ENCODE data around the gene HRH4.

HRH4 gene

DNA sequence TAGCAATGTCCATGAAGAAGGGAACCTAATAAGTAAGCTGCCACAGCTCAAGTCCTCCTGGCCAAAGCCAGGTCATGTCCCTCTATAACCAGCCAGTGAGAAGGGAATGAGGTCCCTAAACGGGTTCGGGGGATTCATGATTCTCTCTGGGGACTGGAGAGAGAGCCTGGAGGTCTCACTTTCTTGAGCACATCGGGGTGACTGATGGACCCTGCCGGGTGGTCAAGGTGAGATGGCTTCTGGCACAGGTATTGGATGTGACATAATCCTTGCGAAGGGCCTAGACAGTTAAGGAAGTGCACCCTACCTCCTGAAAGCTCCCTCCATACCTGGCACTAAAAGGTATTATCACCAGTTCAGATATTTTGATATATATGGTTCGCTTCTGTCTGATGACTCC lies 45.7 kb downstream of the HRH4 start:
- DNase-seq (ENCODE audit: low read depth in 2 of 2) = no peak

DNA sequence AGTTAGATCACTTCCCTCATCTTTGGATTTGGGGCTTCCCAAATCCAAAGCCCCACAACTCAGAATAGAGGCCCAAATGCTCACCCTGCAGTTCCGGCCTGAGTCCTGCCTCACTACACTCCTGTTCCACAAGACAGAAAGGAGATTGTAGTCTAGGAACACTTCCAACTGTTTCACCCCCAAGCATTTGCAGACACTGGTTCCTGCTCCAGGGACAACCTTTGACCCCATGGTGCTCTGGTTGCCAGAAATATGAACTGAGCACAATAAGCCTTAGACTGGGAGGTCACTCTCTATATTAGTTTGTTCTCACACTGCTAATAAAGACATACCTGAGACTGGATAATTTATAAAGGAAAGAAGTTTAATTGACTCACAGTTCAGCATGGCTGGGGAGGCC lies 49.0 kb downstream of the HRH4 start:
- no peak for DNase-seq (ENCODE audit: low read depth in 2 of 2)

DNA sequence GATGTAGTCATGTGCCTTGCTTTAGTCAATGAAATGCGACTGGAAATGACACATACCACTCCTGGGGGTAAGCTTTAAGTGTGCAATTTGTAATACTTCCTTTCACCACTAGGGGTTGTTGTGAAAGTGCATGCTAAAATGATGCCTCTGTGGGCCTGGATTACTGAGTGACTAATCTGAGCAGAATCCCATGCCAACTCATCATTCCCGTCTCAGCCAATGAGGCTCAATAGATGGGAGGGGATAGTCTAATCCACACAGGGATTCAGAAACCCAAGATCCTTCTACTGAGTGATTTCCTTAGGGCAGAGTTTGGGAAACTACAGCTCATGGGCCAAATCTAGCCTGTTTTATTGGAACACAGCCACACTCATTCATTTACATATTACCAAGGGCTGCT lies 54.0 kb downstream of the HRH4 start:
- no peak for DNase-seq (ENCODE audit: low read depth in 2 of 2)

DNA sequence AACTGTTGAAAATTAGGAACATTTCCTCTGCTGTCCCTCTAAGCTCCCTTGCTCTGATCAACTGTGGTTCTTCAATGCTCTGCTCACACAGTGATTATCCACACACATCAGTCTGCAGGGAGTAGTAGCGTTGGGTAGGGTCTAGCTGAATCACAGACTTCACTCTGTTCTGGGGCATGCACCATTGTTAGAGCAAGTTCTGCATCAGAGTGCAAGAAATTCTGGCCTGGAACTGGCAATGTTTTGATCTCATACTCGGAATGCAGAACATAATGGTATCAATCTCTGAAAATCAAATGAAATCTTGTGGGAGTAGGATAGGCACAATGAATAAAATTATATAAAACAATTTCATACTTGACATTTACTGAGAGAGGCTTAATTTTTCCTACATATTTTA lies 55.3 kb downstream of the HRH4 start:
- no peak for DNase-seq (ENCODE audit: low read depth in 2 of 2)

DNA sequence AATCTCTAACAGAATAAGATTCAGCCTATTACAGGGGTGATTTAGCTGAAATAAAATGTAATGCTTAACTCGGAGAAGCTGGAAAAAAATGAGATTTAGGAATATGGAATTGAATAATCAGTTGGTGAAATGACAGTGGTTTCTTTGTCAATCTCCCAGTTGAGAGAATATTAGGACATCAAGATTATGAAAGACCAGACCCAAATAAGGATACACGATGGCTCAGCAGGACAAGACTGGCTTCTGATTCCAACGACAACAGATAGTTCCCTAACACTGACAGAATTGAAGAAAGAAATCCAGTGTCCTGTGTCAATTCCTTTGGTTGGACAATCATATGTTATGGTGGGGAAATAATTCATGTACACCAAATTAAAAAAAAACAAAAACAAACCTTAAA lies 55.8 kb downstream of the HRH4 start:
- DNase-seq (ENCODE audit: low read depth in 2 of 2) = no peak

DNA sequence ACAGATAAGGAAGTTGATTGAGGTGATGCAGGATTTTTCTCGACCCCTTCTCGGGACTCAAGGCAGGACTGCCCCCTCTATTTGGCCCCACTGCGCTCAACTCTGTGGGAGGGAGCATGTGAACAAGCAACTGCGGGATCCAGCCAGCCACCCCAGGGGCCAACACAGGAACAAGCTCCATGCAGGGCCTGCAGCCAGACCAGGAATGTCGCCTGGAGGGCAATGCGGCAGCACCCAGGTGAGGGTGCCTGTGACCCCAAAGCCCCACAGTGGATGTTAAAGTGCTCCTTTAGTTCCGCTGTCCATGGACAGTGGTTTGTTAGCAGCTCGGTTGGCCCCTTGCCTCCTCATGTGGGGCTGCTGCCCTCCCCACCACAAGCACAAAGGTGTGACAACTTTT lies 57.1 kb downstream of the HRH4 start:
- no peak for DNase-seq (ENCODE audit: low read depth in 2 of 2)

DNA sequence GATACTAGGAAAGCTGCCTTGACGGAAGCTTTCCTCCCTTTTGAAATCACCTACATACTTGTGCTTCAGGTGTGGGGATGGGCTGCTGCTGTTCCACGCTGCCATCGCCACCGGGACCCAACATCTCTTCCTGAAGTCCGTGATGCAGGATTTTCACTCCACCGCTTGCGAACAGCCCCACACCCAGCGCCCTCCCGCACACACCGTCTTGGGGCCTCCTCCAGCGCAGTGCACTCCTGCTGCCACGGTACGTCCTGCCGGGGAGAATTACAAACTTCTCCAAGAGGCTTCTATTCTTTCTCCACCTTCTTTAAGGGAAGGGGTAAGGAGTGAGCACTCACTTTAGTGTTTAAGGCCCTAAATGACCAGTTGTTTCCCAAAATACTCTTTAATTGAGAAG lies 58.2 kb downstream of the HRH4 start:
- no peak for DNase-seq (ENCODE audit: low read depth in 2 of 2)

Data from stimulated activated CD8-positive, alpha-beta memory T cell treated with anti-CD3 and anti-CD28 coated beads, Interleukin-7, amount 100 ng/mL, for 1 hour (primary cell).